22Rv1 (cell line): Measurements from ENCODE around the gene GAPVD1.

Experiments used
- ZFX ChIP-seq: fragments of 450-650 bp; IDR thresholded peaks from 2 replicates; pipeline ENCODE4 v1.6.1; 2017; ENCODE audit warnings: antibody characterized with exemption, borderline replicate concordance
- TF ChIP-seq, protein P1 (sequence below): fragments of 450-650 bp; IDR thresholded peaks from 2 replicates; pipeline ENCODE4 v1.5.1; 2017; ENCODE audit warnings: mild to moderate bottlenecking

DNA sequence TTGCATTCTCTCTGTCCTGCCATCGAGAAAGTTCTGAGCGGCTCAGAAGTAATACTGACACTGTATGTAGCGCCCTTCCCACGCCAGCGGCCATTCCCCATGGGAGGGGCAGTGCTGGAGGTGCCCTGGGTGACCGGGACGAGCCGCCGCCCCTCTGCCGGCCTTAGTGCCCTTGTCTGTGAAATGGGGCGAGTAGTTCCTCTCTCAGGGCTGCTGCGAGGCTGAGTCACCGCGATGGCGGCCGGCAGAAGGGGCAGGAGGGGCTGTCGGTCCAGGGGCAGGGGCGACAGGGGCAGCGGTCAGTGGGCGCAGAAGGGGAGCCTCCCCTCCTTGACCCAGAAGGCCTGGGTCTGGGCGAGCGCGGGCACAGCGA is 148.9 kb downstream of the GAPVD1 start:
- TF ChIP-seq, protein P1, sequence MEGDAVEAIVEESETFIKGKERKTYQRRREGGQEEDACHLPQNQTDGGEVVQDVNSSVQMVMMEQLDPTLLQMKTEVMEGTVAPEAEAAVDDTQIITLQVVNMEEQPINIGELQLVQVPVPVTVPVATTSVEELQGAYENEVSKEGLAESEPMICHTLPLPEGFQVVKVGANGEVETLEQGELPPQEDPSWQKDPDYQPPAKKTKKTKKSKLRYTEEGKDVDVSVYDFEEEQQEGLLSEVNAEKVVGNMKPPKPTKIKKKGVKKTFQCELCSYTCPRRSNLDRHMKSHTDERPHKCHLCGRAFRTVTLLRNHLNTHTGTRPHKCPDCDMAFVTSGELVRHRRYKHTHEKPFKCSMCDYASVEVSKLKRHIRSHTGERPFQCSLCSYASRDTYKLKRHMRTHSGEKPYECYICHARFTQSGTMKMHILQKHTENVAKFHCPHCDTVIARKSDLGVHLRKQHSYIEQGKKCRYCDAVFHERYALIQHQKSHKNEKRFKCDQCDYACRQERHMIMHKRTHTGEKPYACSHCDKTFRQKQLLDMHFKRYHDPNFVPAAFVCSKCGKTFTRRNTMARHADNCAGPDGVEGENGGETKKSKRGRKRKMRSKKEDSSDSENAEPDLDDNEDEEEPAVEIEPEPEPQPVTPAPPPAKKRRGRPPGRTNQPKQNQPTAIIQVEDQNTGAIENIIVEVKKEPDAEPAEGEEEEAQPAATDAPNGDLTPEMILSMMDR: no peak
- TF ChIP-seq ZFX: no peak
